GM12878 (cell line): Measurements from ENCODE around the gene LEMD2. TPM values are rescaled to one million over a fixed set of nuclear protein-coding genes. Genes with fewer than 3 reads are reported as not detected.

ENCODE experiments used
- ATAC-seq: fragments of 200-7000 bp; cut with Tn5 transposase; 3 replicates; pipeline ENCODE4 v1.9.1; 2020; ENCODE audit warnings: mild to moderate bottlenecking, moderate library complexity
- BruUV-seq: library from RNA; stranded (reverse); fragments of 400-500 nt; replicated peaks from 2 replicates; lab custom pipeline; 2021; lab: Mats Ljungman, UMichigan
- CTCF ChIA-PET: fragments of 300-600 bp; sonication (Branson Sonifier 250); formaldehyde crosslinking; extraction: SDS; loops from one replicate; lab custom pipeline; 2021; ENCODE audit warnings: inconsistent platforms; lab: Yijun Ruan, JAX
- POLR2A ChIA-PET: fragments of 350-600 bp; formaldehyde crosslinking; extraction: SDS; loops from one replicate; lab custom pipeline; 2021; ENCODE audit warnings: inconsistent platforms; lab: Charles Lee
- RAD21 ChIA-PET: fragments of 300-600 bp; sonication (Branson Sonifier 250); formaldehyde crosslinking; loops from one replicate; lab custom pipeline; 2023; ENCODE audit warnings: antibody characterized with exemption; ENCODE audit not compliant: unreplicated experiment; lab: Charles Lee
- SMC1A ChIA-PET: fragments of 300-600 bp; sonication (Branson Sonifier 250); formaldehyde crosslinking; loops from one replicate; lab custom pipeline; 2023; ENCODE audit not compliant: unreplicated experiment, uncharacterized antibody; lab: Charles Lee
- DNase-seq: peaks from one replicate; pipeline ENCODE4 v3.0.0-alpha.2; 2011; ENCODE audit warnings: low read depth, low spot score
- FAIRE-seq: peaks from 3 replicates; lab custom pipeline; 2011; peaks lifted over from hg19 to GRCh38; lab: Jason Lieb, UNC
- H2AFZ ChIP-seq: 2 replicates; pipeline ENCODE4 v1.6.0; 2011; ENCODE audit warnings: low read depth, low read length, control low read depth; ENCODE audit not compliant: control insufficient read depth
- H3K27ac ChIP-seq: 2 replicates; pipeline ENCODE4 v1.5.1; 2011; ENCODE audit warnings: control low read depth; ENCODE audit not compliant: control insufficient read depth, insufficient read depth
- H3K27me3 ChIP-seq, 2 experiments: replicated peaks in 1 of 2; 2 replicates each; pipeline versions ENCODE4 v1.6.0 to v1.6.1; 2011; ENCODE audit warnings: low read length in 1 of 2; ENCODE audit not compliant: control insufficient read depth in 2 of 2, insufficient read depth in 2 of 2
- H3K36me3 ChIP-seq, 2 experiments: 2 replicates each; pipeline ENCODE4 v1.5.1; 2011; ENCODE audit warnings: low read length in 1 of 2; ENCODE audit not compliant: control insufficient read depth in 2 of 2, insufficient read depth in 2 of 2
- H3K4me1 ChIP-seq: 2 replicates; pipeline ENCODE4 v1.6.1; 2011; ENCODE audit warnings: mild to moderate bottlenecking, low read length, moderate library complexity, mixed read lengths; ENCODE audit not compliant: control insufficient read depth, insufficient read depth
- H3K4me2 ChIP-seq: 2 replicates; pipeline ENCODE4 v1.6.0; 2011; ENCODE audit warnings: control low read depth; ENCODE audit not compliant: control insufficient read depth, insufficient read depth
- H3K4me3 ChIP-seq: fragments of 200-600 bp; sonication (generic); 2 replicates; pipeline ENCODE4 v1.5.1; 2016
- H3K79me2 ChIP-seq: 2 replicates; pipeline ENCODE4 v1.6.0; 2011; ENCODE audit warnings: low read length; ENCODE audit not compliant: control insufficient read depth, insufficient read depth
- H3K9ac ChIP-seq: 2 replicates; pipeline ENCODE4 v1.8.0; 2011; ENCODE audit warnings: low read length, control low read depth, mixed read lengths; ENCODE audit not compliant: control insufficient read depth, insufficient read depth
- H3K9me3 ChIP-seq: replicated peaks from 3 replicates; pipeline ENCODE4 v1.5.1; 2011; ENCODE audit warnings: mild to moderate bottlenecking, low read length; ENCODE audit not compliant: control insufficient read depth, insufficient read depth
- H4K20me1 ChIP-seq: 2 replicates; pipeline ENCODE4 v1.6.0; 2011; ENCODE audit not compliant: control insufficient read depth, insufficient read depth
- BCL3 ChIP-seq: IDR thresholded peaks from 2 replicates; pipeline ENCODE4 v1.6.1; 2011; ENCODE audit warnings: borderline replicate concordance, low read depth, mild to moderate bottlenecking, moderate library complexity, low read length; ENCODE audit not compliant: insufficient read depth, poor library complexity, severe bottlenecking
- BRCA1 ChIP-seq: IDR thresholded peaks from 2 replicates; pipeline ENCODE4 v1.6.1; 2011; ENCODE audit warnings: low read depth, low read length, improper control_type of control experiment
- CBX3 ChIP-seq: fragments of 200-600 bp; sonication (generic); IDR thresholded peaks from 2 replicates; pipeline ENCODE4 v1.6.1; 2016; ENCODE audit warnings: low read depth, borderline replicate concordance
- CBX5 ChIP-seq: sonication (generic); IDR thresholded peaks from 2 replicates; pipeline ENCODE4 v1.6.1; 2016; ENCODE audit warnings: low read depth, moderate library complexity, mild to moderate bottlenecking, inconsistent platforms
- ELK1 ChIP-seq: IDR thresholded peaks from 2 replicates; pipeline ENCODE4 v1.6.1; 2012; ENCODE audit warnings: low read depth, low read length, improper control_type of control experiment
- MTA3 ChIP-seq: IDR thresholded peaks from 2 replicates; pipeline ENCODE4 v1.6.1; 2012; ENCODE audit warnings: low read length, inconsistent platforms, borderline replicate concordance
- MYB ChIP-seq: fragments of 150-350 bp; IDR thresholded peaks from 2 replicates; pipeline ENCODE4 v1.6.1; 2014; ENCODE audit warnings: mild to moderate bottlenecking, low read depth, low read length, borderline replicate concordance
- RELA ChIP-seq: fragments of 450-650 bp; IDR thresholded peaks from 2 replicates; pipeline ENCODE4 v1.8.0; 2014; ENCODE audit warnings: borderline replicate concordance; ENCODE audit not compliant: partially characterized antibody
- SMAD1 ChIP-seq: fragments of 450-650 bp; IDR thresholded peaks from 2 replicates; pipeline ENCODE4 v1.6.1; 2018; ENCODE audit warnings: mild to moderate bottlenecking, low read depth; ENCODE audit not compliant: partially characterized antibody
- SMC3 ChIP-seq: IDR thresholded peaks from 2 replicates; pipeline ENCODE4 v1.6.1; 2011; ENCODE audit warnings: low read length, improper control_type of control experiment, borderline replicate concordance
- SP1 ChIP-seq: IDR thresholded peaks from one replicate; pipeline ENCODE4 v1.6.1; 2011; ENCODE audit warnings: low read depth, low read length
- STAT3 ChIP-seq: IDR thresholded peaks from 2 replicates; pipeline ENCODE4 v1.6.1; 2011; ENCODE audit warnings: low read depth, low read length, improper control_type of control experiment
- TBL1XR1 ChIP-seq: IDR thresholded peaks from 2 replicates; pipeline ENCODE4 v1.6.1; 2012; ENCODE audit warnings: low read depth, low read length, improper control_type of control experiment
- YY1 ChIP-seq: IDR thresholded peaks from 2 replicates; pipeline ENCODE4 v1.6.1; 2011; ENCODE audit warnings: low read depth, mild to moderate bottlenecking, low read length
- ZBED1 ChIP-seq: IDR thresholded peaks from 2 replicates; pipeline ENCODE4 v1.6.1; 2016; ENCODE audit warnings: borderline replicate concordance
- ZNF24 ChIP-seq: fragments of 450-650 bp; IDR thresholded peaks from 2 replicates; pipeline ENCODE4 v1.6.1; 2017; ENCODE audit warnings: antibody characterized with exemption, mild to moderate bottlenecking
- WGBS: methylation state at CpG from one replicate; pipeline ENCODE4 v1.1.6; 2016; ENCODE audit warnings: low lambda C conversion rate; ENCODE audit not compliant: insufficient replicate concordance, insufficient coverage; ENCODE audit errors: missing lambda C conversion rate; 5-methylcytosine and 5-hydroxymethylcytosine counted together
- in situ Hi-C: fragments of 300-500 bp; cut with MboI; formaldehyde crosslinking; loops from 9 replicates; pipeline ENCODE4 v1.14.3; 2018; ENCODE audit warnings: mixed read lengths
- intact Hi-C: fragments of 100-400 bp; cut with micrococcal nuclease; formaldehyde crosslinking; loops from one replicate; pipeline ENCODE4 v1.14.2; 2022; ENCODE audit not compliant: unreplicated experiment
- polyA plus RNA-seq, 11 experiments: library from polyadenylated mRNA; depleted of rRNA in 4 of 11; unstranded in 6 of 11; stranded (reverse) in 5 of 11; fragments of >200 nt; fragmentation: Nextera tagmentation in 4 of 11; fragmentation: Illumina TruSeq in 1 of 11; extraction: Ambion mirVana in 4 of 11; extraction: Trizol in 1 of 11; gene quantifications; 1 replicate in 1 of 11; 2 replicates in 10 of 11; pipeline versions ENCODE4 v1.2.1 to v1.2.3, GENCODE V29; 2011 to 2016; ENCODE audit warnings: inconsistent platforms in 2 of 11, missing spikeins in 2 of 11, low read depth in 1 of 11
- total RNA-seq, 4 experiments: library from RNA; depleted of rRNA in 3 of 4; stranded (reverse); fragments of >200 nt in 3 of 4; fragmentation: Illumina TruSeq in 1 of 4; extraction: Trizol in 1 of 4; gene quantifications; 2 replicates each; pipeline versions ENCODE4 v1.2.1 to v1.2.3, GENCODE V29; 2013 to 2021
- TF ChIP-seq, protein P1 (sequence below), 3 experiments: IDR thresholded peaks in 2 of 3; conservative IDR thresholded peaks in 1 of 3; 2 replicates each; pipeline ENCODE4 v1.5.1; 2011; ENCODE audit warnings: low read depth in 3 of 3, low read length in 3 of 3, mild to moderate bottlenecking in 3 of 3, control low read depth in 2 of 3, moderate library complexity in 2 of 3, inconsistent platforms in 1 of 3, mixed read lengths in 1 of 3; ENCODE audit not compliant: control insufficient read depth in 2 of 3, insufficient read depth in 1 of 3; ENCODE audit errors: extremely low read depth in 1 of 3

Gene LEMD2
- total and polyA plus RNA-seq, 10 of the 15 experiments (the other 5 are each of a cell fraction or from before 2014, with no cell fraction given): 0.45 to 47.1 (median 22.8) TPM

- Histone ChIP-seq H3K4me2 (no peak overlapping the region), H2AFZ (no peak overlapping the region), H4K20me1 (no peaks in the 10 kb centered on the region), H3K9ac (no peak overlapping the region), H3K36me3 (peaks cover 5% of the 10 kb centered on the region in 2 experiments; a peak in 3 of 4 replicates), H3K79me2 (no peaks in the 10 kb centered on the region), H3K4me1 (no peaks in the 10 kb centered on the region; the same call in 1 of the 2 replicates), H3K9me3 (no peaks in the 10 kb centered on the region), H3K27me3 (no peaks in the 10 kb centered on the region; a peak in 1 of 4 replicates), H3K27ac (no peak overlapping the region), H3K4me3 (no peak overlapping the region)
- SMC1A ChIA-PET: interaction anchor here (0.9 to 2.6 kb wide), 5 partner anchors 16 to 257 kb away, joined by 3 to 9 read pairs (median 4); partner anchors contain the start of gene UQCC2
- 26% methylated on average over 45 of the region's 47 CpGs for WGBS
- in situ Hi-C loops: no loop called here
- intact Hi-C loops: loop anchor here (1.0 kb wide), 2 partner anchors 256 to 383 kb away; no protein-coding TSS in a partner anchor
- POLR2A ChIA-PET: interaction anchor here (1.4 kb wide), 1 partner anchor 256 kb away, joined by 3 read pairs; no protein-coding TSS in a partner anchor
- TSS peak; percentile 41 for BruUV-seq
- ATAC-seq (peak; percentile 89), DNase-seq (no peak), FAIRE-seq (no peak)
- RAD21 ChIA-PET: interaction anchor here (1.0 to 4.6 kb wide), 7 partner anchors 15 to 384 kb away, joined by 3 to 25 read pairs (median 4); partner anchors contain the start of gene UQCC2
- CTCF ChIA-PET: interaction anchor here (0.5 to 5.9 kb wide), 21 partner anchors 8 to 523 kb away, joined by 3 to 40 read pairs (median 5); partner anchors contain the start of gene UQCC2
- no peak for TF ChIP-seq ZNF24
- TF ChIP-seq, protein P1, sequence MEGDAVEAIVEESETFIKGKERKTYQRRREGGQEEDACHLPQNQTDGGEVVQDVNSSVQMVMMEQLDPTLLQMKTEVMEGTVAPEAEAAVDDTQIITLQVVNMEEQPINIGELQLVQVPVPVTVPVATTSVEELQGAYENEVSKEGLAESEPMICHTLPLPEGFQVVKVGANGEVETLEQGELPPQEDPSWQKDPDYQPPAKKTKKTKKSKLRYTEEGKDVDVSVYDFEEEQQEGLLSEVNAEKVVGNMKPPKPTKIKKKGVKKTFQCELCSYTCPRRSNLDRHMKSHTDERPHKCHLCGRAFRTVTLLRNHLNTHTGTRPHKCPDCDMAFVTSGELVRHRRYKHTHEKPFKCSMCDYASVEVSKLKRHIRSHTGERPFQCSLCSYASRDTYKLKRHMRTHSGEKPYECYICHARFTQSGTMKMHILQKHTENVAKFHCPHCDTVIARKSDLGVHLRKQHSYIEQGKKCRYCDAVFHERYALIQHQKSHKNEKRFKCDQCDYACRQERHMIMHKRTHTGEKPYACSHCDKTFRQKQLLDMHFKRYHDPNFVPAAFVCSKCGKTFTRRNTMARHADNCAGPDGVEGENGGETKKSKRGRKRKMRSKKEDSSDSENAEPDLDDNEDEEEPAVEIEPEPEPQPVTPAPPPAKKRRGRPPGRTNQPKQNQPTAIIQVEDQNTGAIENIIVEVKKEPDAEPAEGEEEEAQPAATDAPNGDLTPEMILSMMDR (IDR thresholded peaks at IDR 0.05 in 2 of 3, conservative IDR thresholded peaks at IDR 0.05 in 1 of 3; ENCODE audit: control insufficient read depth in 2 of 3, extremely low read depth in 1 of 3, insufficient read depth in 1 of 3, low read depth in 3 of 3, low read length in 3 of 3): peak; percentile 78 to 90 (median 81)
- no peak for TF ChIP-seq BCL3
- no peak for TF ChIP-seq ELK1
- no peak for TF ChIP-seq SMAD1
- TF ChIP-seq CBX3: no peak
- TF ChIP-seq SMC3: peak; percentile 72
- TF ChIP-seq BRCA1: no peak
- TF ChIP-seq STAT3: no peak
- TF ChIP-seq ZBED1: no peak
- no peak; the same call in 1 of the 2 replicates for TF ChIP-seq MTA3
- TF ChIP-seq MYB: no peak
- no peak for TF ChIP-seq CBX5
- no peak for TF ChIP-seq RELA
- no peak for TF ChIP-seq SP1
- TF ChIP-seq YY1: peak; percentile 65; the same call in 1 of the 2 replicates
- TF ChIP-seq TBL1XR1: no peak
Measured at GRCh38 chr6:33771146-33772081, 17.5 kb downstream of the LEMD2 start.
